ENCODE results near the gene TMEM63C.

- TF ChIP-seq SP1 (IDR thresholded peaks at IDR 0.05) (no peak), FOXM1 (IDR thresholded peaks at IDR 0.05; ENCODE audit: borderline replicate concordance) (no peak), SUZ12 (IDR thresholded peaks at IDR 0.05) (no peak), ELF4 (IDR thresholded peaks at IDR 0.05) (no peak), BHLHE40 (IDR thresholded peaks at IDR 0.05; ENCODE audit: borderline replicate concordance) (no peak), LEF1 (IDR thresholded peaks at IDR 0.05; ENCODE audit: borderline replicate concordance) (no peak), ZNF384 (IDR thresholded peaks at IDR 0.05) (no peak), TARDBP (IDR thresholded peaks at IDR 0.05) (no peak), PKNOX1 (IDR thresholded peaks at IDR 0.05) (no peak), NFRKB (IDR thresholded peaks at IDR 0.05) (no peak), L3MBTL2 (conservative IDR thresholded peaks at IDR 0.05) (no peak), FOXA1 (IDR thresholded peaks at IDR 0.05) (no peak), FOXK2 (IDR thresholded peaks at IDR 0.05) (no peak)
These were observed 17.0 kb downstream of the TMEM63C start for GRCh38 chr14:77198561-77198960.
